GM21717 (cell line): ENCODE results near the gene NT5C3B.
"Not testable (repeated sequence)": the region's sequence is repeated elsewhere in the genome, so short reads cannot be mapped to it uniquely, and the experiment has no call there.

ENCODE experiments used
- ATAC-seq: cut with Tn5 transposase; IDR thresholded peaks from one replicate; pipeline ENCODE4 v1.9.1; 2021; ENCODE audit warnings: mild to moderate bottlenecking, moderate library complexity; ENCODE audit not compliant: unreplicated experiment

The NT5C3B gene

DNA sequence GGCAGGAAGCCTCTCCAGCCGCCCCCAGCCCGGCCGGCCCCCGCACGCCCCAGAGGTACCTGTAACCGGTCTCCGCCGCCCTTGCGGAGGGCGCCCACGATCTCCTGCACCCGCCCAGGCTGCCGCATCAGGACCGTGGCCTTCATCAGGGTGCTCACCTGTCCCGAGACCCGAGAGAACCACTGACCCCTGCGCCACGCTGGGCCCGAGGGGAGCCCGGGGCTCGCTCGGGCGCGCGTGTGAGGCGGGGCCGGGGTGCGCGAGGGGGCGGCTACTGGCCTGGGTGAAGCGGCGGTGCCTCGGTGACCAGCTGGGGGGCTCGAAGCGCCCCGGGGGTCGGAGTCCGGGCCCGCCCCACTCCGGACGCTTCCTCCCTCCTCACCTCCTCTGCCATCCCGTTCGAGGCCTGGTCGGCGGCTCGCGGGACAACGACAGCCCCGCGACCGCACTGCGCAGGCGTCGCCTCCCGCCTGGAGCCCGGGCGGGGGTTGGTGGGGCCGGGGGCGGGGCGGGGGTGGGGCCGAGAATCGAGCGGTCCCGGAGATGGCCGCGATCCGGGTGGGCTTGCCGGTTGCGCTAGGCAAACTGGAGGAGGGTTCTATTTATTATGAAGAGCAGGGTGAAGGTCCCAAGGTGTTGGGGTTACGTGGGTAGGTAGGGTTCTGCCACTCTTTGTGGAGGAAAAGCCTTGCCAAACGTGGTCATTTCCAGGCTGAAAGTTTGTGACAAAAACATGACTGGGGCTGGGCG, at the start of gene NT5C3B:
Gene NT5C3B, minus strand, starts transcription at position 433 of the 750 bp plus-strand sequence. Its CDS starts 39 bp downstream, at position 394.
- no peak for ATAC-seq

- ATAC-seq = no peak
These were observed 49.7 kb upstream of the NT5C3B start for GRCh38 chr17:41885733-41886132.

GRCh38 chr17:41882756-41883155, 46.7 kb upstream of the NT5C3B start:
- no peak for ATAC-seq

- no peak for ATAC-seq
These were observed 44.1 kb upstream of the NT5C3B start for GRCh38 chr17:41880130-41880529.

DNA sequence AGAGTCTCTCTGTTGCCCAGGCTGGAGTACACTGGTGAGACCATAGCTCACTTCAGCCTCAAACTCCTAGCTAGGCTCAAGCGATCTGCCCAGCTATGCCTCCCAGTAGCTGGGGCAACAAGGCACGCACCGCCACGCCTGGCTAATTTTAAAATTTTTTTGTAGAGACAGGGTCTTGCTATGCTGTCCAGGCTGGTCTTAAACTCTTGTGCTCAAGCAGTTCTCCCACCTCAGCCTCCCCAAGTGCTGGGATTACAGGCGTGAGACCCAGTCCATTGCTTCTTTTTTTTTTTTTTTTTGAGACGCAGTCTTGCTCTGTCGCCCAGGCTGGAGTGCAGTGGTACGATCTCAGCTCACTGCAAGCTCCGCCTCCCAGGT, 38.2 kb upstream of the NT5C3B start:
- ATAC-seq = not testable (repeated sequence)

DNA sequence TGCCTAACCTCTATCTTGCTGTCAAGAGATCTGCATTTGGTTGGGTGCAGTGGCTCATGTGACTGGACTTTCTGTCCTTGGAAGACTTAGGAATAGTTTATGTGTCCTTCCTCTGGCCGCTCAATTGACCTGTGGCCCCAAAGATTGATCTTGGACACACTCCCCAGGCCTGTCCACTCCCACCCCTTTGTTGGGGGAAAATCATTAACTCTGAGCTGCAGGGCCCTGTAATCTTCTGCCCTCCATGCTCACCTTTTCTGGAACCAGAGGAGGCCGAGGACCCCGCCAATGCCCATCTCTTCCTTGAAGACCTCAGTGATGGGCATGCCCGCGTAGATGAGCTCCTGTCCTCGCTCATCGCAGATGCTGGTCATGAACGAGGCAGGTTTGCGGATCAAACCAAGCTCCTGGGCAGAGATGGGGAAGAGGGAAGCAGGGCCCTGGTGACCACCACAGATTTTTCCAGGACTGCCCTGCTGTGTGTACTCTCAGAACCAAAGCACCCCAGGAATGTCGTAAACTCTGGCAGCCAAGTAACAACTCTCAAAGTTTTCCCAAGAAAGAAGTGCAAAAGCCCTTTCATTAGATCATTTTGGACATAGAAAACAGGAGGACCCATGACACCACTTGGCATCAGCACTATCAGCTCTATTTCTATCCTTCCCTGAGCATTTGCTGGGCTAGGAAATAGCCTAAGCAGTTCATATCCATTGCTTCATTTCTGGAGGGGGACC, 37.7 kb upstream of the NT5C3B start:
- ATAC-seq = no peak

DNA sequence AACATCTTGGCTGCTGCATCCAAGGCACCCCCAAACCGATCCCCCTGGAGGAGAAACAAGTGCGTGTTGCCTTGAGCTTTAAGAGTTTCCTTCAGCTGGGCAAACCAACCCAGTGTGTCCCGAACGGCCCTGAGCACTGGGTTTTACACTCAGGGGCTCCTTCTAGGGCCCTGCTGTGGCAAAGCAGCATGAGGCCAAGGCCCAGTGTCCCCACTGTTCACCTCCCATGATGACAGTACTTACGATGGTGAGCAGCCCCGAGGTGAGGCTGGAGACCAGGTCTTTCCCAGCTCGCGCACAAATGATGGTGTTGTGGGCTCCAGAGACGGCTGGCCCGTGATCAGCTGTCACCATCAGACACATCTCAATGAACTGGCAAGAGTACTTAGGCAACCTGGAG, 35.8 kb upstream of the NT5C3B start:
- no peak for ATAC-seq

GRCh38 chr17:41870627-41871026, 34.6 kb upstream of the NT5C3B start:
- no peak for ATAC-seq

- no peak for ATAC-seq
These were observed 34.1 kb upstream of the NT5C3B start for GRCh38 chr17:41870097-41870496.

DNA sequence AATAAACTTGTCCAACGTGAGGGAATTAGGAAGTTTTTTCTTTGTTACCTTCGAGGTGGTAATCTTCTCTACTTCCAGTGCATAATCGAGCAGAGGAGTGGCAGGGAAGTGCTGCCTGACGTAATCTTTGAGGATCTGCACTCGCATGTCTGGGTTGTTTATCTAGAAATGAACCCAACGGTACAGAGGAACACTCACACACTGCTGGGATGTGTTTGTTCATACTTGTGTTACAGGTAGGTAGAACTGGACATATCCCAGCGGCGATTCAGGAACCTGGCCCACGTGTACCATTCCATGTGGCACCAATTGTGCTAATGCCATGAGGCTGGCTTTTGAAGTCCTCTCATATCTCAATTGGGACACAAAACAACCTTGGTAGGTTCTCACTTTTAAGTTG, 33.4 kb upstream of the NT5C3B start:
- ATAC-seq = no peak

GRCh38 chr17:41868568-41868967, 32.5 kb upstream of the NT5C3B start:
- no peak for ATAC-seq

- no peak for ATAC-seq
These were observed 29.5 kb upstream of the NT5C3B start for GRCh38 chr17:41865596-41865893.

GRCh38 chr17:41864836-41865595, 29.0 kb upstream of the NT5C3B start, which contains the start of gene KLHL11:
Gene KLHL11 (minus strand): TSS chr17:41865423. CDS start chr17:41865370, 53 bp downstream.
- peak; percentile 77 for ATAC-seq

- ATAC-seq = no peak
These were observed 28.4 kb upstream of the NT5C3B start for GRCh38 chr17:41864498-41864835.

DNA sequence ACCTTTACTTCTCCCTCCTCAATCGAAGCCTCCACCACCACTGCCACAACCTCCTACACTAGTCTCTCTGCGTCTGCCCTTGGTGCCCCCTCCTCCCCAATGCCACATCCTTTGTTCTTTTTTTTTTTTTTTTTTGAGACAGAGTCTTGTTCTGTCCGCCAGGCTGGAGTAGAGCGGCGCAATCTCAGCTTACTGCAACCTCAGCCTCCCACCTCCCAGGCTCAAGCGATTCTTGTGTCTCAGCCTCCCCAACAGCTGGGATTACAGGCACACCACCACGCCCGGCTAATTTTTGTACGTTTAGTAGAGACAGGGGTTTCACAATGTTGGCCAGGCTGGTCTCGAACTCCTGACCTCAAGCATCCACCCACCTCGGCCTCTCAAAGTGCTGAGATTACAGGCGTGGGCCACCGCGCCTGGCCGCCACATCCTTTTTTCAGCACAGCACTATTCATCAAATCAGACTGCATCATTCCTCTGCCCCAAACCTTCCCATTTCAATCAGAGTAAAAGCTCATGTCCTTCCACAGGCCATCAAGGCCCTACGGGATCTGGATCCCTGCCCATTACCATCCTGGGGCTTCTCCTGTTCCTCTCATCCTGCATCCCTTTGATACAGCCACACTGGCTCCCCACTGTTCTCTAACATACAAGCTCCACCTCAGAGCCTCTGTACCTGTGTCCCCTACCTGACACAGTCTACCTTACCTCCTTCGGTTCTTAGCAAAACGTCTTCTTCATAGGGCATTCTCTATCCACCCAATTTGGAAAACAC, 27.2 kb upstream of the NT5C3B start:
- no peak for ATAC-seq

GRCh38 chr17:41860254-41860931, 24.4 kb upstream of the NT5C3B start:
- ATAC-seq = no peak

GRCh38 chr17:41851382-41851781, 15.3 kb upstream of the NT5C3B start:
- not testable (repeated sequence) for ATAC-seq

DNA sequence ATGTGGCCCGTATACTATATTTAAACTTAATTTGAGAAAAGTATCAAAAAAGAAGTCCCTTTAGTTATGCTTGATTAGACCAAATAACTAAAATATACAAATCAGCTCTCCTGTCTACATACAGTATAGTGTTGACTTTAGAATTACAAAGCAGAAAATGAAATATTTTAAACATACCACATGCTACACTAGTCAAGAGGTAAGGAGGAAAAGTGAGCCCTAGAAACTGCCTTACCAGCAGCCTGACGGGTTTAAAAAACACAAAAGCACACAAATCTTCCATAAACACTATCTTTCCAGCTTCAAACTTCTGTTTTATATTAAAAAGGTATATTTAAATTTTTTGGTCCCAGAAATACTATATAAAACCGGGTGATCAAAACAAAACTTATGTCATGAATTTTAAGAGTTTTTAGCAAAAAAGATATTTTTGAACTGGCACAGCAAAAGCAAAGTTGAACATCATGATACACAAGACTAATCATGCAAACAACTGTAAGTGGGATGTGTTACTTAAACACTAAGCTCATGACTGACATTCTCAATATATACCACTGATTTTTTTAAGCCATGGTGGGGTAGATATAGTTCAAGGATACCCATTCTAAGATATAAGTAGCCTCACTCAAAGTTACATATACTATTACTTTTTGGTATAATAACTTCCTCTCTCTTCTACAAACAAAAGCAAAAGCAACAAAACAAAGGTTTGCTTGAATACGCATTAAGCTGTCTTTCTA, 13.4 kb upstream of the NT5C3B start:
- no peak for ATAC-seq

- ATAC-seq = no peak
These were observed 12.8 kb upstream of the NT5C3B start for GRCh38 chr17:41848788-41849187.

GRCh38 chr17:41844971-41845370, 8.9 kb upstream of the NT5C3B start:
- no peak for ATAC-seq
